Activated naive CD4-positive, alpha-beta T cell treated with anti-CD3 and anti-CD28 coated beads, Interleukin-2, amount 10 ng/mL, durations not matched to agents 5 hours and 36 hours (primary cell): Measurements from ENCODE around the gene ZNF286A. TPM values are rescaled to one million over a fixed set of nuclear protein-coding genes. Genes with fewer than 3 reads are reported as not detected.

Source experiments
- total RNA-seq, 2 experiments: library from RNA; stranded (reverse); gene quantifications; one replicate each; pipeline ENCODE4 v1.2.3, GENCODE V29; 2021

Gene ZNF286A
- 10 to 100 TPM; 20.2 to 20.9 TPM for total RNA-seq

GRCh38 chr17:15699413-15699924 lies at the start of gene ZNF286A:
ZNF286A (plus strand) TSS chr17:15699752; CDS start chr17:15700330, 578 bp downstream.

GRCh38 chr17:15683824-15684478 lies 15.6 kb upstream of the ZNF286A start, which contains the start of gene TRIM16:
TRIM16 (minus strand) TSS chr17:15684311; CDS start chr17:15651609, 32,702 bp downstream.

GRCh38 chr17:15731900-15732299 lies 32.3 kb downstream of the ZNF286A start, which contains the start of gene TBC1D26:
TBC1D26 (plus strand) TSS chr17:15732283; CDS start chr17:15735349, 3,066 bp downstream.

Other genes with a start within 250 kb of the ZNF286A start
- 1 to 10 TPM; 3.9 to 4.1 TPM for gene CDRT4, start 232.1 kb upstream of the ZNF286A start, total RNA-seq
- 10 to 100 TPM; 13.5 to 14.6 TPM for gene TVP23C, start 136.3 kb upstream of the ZNF286A start, total RNA-seq
- gene FBXW10B, start 80.0 kb upstream of the ZNF286A start, total RNA-seq = under 1 TPM; 0.19 to 0.25 TPM
- 1 to 10 TPM; 9.0 to 9.2 TPM for gene TRIM16, start 15.4 kb upstream of the ZNF286A start, total RNA-seq
- not detected for gene TBC1D26, start 32.5 kb downstream of the ZNF286A start, total RNA-seq
- under 1 TPM; 0.77 to 0.98 TPM for gene ADORA2B, start 245.4 kb downstream of the ZNF286A start, total RNA-seq